Left renal pelvis (tissue), 4 donors: Measurements from ENCODE around the gene SMPDL3A. TPM values are rescaled to one million over a fixed set of nuclear protein-coding genes. Genes with fewer than 3 reads are reported as not detected.

Experiments used
- DNase-seq, 4 donors: peaks; one replicate each; pipeline ENCODE4 v3.0.0-alpha.2; 2013; ENCODE audit warnings: low read depth in 4 of 4, low spot score in 3 of 4
- polyA plus RNA-seq, 4 donors: library from polyadenylated mRNA; unstranded; fragments of 120-200 nt; gene quantifications; one replicate each; pipeline ENCODE4 v1.2.1, GENCODE V29; 2013; ENCODE audit not compliant: insufficient read length in 4 of 4

SMPDL3A gene
- polyA plus RNA-seq, 4 donors = 12.2 to 15.2 (median 13.7) TPM

- no peak for DNase-seq
Observed at GRCh38 chr6:122801397-122801796, 12.3 kb downstream of the SMPDL3A start.

- DNase-seq = no peak
Observed at GRCh38 chr6:122803171-122803661, 14.2 kb downstream of the SMPDL3A start.

- DNase-seq = no peak
Observed at GRCh38 chr6:122804962-122805485, 16.0 kb downstream of the SMPDL3A start.

GRCh38 chr6:122806291-122806690 lies 17.2 kb downstream of the SMPDL3A start:
- DNase-seq = no peak

GRCh38 chr6:122808121-122808885 lies 19.2 kb downstream of the SMPDL3A start:
- no peak for DNase-seq

GRCh38 chr6:122809001-122809400 lies 19.9 kb downstream of the SMPDL3A start:
- no peak for DNase-seq

- no peak for DNase-seq
Observed at GRCh38 chr6:122809691-122810090, 20.6 kb downstream of the SMPDL3A start.

GRCh38 chr6:122810189-122810588 lies 21.1 kb downstream of the SMPDL3A start:
- no peak for DNase-seq

GRCh38 chr6:122817358-122817757 lies 28.3 kb downstream of the SMPDL3A start:
- no peak for DNase-seq

- no peak for DNase-seq
Observed at GRCh38 chr6:122817766-122818165, 28.7 kb downstream of the SMPDL3A start.

- no peak for DNase-seq
Observed at GRCh38 chr6:122818866-122819265, 29.8 kb downstream of the SMPDL3A start.

GRCh38 chr6:122821095-122821494 lies 32.0 kb downstream of the SMPDL3A start:
- DNase-seq = no peak

- DNase-seq = no peak
Observed at GRCh38 chr6:122825163-122825562, 36.1 kb downstream of the SMPDL3A start.

- no peak for DNase-seq
Observed at GRCh38 chr6:122829456-122829855, 40.4 kb downstream of the SMPDL3A start.

- no peak for DNase-seq
Observed at GRCh38 chr6:122831511-122831910, 42.5 kb downstream of the SMPDL3A start.

GRCh38 chr6:122832459-122832858 lies 43.4 kb downstream of the SMPDL3A start:
- no peak for DNase-seq

- DNase-seq = peak in 2 of 4 donors; percentile 2 to 47
Observed at GRCh38 chr6:122833021-122833491, 44.0 kb downstream of the SMPDL3A start.

GRCh38 chr6:122838060-122838780 lies 49.2 kb downstream of the SMPDL3A start:
- no peak for DNase-seq

GRCh38 chr6:122839472-122839871 lies 50.4 kb downstream of the SMPDL3A start:
- DNase-seq = peak in 3 of 4 donors; percentile 10 to 37 (median 24)

GRCh38 chr6:122839906-122840305 lies 50.8 kb downstream of the SMPDL3A start:
- no peak for DNase-seq

GRCh38 chr6:122845464-122845863 lies 56.4 kb downstream of the SMPDL3A start:
- DNase-seq = no peak
